DLD1 (cell line): ENCODE measurements around the gene KIAA2012.

Source experiments
- in situ Hi-C: cut with HindIII; loops from 2 replicates; pipeline ENCODE4 v1.10.0; 2017; ENCODE audit warnings: low sequenced_read_pairs

KIAA2012 gene

DNA sequence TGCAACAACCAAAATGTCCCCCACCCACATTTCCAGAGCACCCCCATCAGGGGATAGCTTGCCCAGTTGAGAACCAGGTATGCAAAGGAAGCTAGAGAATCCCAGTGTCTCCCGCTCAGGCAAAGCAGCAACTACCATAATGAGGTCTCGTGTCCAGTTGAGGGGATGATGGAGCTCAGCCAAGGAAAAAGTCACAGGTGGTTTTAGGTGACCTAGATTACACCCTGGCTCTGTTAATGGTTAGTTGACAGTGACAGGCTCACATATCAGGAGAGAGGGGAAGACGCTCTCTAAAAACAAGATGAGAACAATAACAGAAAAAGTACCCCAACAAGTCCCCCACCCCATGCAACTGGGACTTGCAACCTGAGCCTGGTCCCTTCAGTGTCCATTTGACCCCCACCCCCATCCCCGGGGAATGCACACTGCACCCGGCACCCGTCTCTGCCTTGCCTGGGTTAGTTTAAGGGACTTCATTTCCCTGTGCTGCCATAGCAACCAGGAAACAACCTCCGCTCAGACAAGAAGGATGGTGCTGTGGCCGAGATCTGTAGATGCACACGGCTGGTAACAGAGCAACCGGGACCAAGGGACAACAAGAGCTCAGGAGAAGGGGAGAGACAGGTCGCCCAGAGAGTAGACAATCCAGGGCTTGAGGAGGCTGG lies at the start of gene KIAA2012:
Gene KIAA2012, plus strand, starts transcription at position 519 of the 665 bp plus-strand sequence. CDS start 373 bp downstream, outside the sequence.
- in situ Hi-C loops: no loop called here

DNA sequence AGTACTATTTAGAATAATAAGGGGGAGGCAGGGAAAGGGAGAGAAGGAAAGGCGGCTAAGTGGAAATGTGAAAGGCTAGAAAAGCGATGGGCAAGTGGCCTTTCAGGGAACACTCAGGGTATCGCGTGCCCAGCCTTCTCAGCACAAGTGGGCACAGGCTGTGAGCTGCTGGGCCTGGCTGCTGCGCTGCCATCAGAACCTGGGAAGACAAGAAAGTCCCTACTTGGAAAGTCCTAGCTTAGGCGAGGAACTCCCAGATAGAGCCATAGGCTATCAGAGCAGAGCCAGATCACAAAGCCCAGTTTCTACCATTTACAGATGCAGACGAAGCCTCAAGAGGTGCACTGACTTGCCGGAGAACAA lies 49.2 kb upstream of the KIAA2012 start:
- in situ Hi-C loops: no loop called here

DNA sequence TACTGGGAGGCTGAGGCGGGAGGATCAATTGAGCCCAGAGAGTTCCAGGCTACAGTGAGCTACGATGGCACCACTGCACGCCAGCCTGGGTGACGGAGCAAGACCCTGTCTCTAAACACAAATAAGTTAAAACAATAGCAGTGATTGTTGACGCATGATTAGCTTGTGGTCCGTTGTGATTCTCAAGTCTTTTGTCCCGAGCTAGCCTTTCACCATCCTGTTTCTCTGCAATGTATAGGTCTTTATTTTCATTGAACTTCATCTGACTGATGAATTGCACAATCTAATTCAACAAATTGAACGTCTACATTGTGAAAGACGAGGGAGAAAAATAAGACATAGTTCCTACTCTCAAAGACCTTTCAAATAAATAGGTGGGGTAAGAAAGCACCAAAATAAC lies 48.2 kb upstream of the KIAA2012 start:
- in situ Hi-C loops: no loop called here

DNA sequence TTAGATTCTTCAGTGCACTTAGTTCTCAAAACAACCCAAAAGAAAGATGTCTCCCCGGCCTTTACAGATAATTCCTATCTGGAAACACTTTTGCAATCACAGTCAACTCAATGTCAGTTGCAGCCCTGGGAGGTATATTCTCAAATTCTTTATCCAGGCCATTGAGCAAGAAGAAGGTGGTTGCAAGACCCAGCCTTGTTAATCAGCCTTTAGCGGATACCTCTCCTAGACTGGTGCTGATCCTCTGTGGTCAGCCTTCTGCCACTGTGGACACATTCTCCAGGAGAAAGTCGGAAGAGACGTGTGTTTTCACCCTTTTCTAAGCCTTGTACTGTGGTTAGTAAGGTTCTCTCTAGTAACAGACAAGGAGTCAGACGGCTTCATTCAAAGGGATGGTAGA lies 47.2 kb upstream of the KIAA2012 start:
- in situ Hi-C loops: no loop called here

DNA sequence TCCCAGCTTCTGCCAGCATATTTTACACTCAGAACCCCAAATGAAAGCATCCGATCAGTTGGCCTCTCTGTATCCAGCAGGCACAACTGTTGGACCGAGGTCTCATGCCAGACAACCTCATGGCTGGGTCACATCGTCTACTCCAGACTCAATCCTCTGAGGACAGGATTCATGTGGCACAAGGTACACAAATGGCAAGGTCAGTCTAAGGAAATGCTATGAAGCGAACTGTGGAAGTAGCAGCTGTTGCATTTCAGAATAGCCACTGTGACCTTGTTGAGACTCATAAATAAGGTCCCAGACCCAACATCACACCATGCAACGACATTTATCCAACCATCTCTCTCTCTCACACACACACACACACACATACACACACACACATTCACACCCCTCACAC lies 46.5 kb upstream of the KIAA2012 start:
- in situ Hi-C loops: no loop called here

DNA sequence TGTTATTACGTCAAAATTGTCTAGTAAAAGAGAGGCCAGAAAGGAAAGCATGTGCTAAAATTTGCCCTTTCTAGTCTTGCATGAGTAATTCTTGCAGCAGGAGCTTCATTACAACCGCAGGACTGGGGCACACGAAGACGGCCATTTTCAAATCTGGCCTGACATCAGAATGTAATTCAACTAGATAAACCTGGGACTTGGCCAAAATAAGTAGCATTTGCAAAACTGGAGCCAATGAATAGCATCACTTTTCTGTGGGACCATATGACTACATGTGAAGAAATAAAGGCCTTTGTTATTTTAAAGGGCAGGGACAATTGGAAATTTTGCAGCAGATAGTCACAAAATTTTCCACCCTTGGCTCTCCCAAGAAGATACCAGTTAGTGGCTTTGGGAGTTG lies 42.4 kb upstream of the KIAA2012 start:
- in situ Hi-C loops: no loop called here

DNA sequence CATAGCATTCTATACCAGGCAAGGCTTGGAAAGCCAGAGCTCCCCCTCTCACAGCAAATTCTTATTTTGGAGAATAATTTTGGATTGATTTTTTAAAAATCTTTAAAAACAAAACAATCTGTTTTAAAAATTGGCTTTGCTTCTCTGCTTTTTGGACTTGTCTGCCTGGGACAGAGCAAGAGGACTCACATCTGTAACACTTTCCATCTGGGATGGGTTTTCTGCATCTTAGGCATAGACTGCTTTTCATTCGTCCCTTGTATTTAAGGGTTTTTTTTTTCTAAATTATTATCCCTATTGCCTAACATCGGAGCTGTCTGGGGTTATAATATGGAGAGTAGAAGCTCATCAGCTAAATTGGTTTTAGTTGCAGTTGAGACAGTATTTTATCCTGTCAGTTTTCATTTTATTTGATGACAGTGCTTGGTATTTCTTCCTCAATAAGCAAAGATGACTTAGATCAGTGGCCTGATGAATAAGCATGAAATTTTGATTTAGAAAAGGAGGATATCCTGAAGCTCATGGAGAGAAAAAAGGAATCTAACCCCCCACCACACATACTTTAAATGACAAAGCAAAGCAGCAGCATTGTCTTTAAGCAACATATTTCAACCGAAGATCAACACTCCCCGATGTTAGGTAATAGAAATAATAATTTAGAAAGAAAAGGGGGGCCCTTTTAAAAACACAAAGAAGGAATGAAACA lies 41.7 kb upstream of the KIAA2012 start:
- in situ Hi-C loops: no loop called here

DNA sequence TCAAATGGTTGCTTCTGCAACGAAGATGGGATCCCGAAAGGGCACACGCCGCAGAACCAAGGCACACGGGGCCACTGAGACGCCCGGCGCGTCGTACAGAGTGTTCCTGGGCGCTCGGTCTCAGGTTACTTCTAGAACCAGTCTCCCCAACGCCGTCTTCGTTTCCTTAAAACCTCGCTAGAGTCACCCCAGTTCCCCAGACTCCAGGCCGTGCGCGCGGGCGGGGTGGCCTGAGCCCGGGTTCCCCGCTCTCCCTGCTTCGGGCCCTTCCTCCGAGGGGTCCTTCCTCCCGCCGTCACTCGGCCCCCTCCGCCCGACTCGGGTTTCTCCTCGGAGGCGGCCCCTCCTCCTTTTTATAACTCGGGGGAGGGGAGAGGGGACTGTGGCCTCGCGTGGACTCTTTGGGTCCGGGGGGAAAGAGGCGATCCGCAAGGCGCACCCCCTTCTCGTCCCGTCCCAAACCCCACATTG lies 40.2 kb upstream of the KIAA2012 start:
- in situ Hi-C loops: no loop called here

DNA sequence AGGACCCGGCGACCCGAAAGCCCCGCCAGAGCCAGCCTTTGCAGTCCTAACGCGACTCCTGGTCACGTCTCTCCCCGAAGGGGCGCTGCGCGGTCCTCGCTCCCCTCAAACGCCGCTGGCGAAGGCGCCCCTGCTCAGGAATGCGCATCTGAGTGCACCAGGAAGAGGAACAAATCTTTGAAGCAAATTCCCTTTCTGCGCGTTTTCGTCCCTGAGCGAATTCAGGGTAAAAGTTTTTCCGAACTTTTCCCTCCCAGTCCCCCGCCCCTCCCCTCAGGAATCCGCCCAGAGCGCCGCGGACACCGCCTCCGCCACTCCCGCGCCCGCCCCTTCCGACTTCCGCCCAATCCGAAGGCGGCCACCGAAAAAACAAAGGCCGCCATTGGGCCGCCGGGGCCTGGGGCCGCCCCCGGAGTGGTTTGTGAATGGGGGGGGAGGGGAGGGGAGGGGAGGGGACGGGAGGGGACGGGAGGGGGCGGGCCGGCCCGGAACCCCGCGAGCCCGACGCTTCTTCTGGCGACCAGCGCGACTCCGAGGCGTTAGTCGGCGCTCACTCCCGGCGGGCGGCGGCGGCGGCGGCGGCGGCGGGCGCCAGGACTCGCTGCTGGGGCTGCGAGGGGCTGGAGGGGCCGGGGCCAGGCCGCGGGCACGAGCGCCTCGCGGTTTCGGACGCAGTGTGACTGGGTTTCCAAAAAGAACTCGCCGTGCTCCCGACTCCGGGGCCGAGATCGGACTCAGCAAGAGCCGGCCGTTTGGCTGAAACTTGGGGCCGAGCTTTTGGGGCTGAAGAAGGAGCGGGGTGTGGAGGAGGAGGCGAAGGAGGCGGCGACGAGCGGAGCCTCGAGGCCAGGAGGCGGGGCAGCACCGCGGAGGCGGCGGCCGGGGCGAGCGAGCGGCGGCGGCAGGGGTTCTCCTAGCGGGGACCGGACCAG lies 39.5 kb upstream of the KIAA2012 start, which contains the start of gene FZD7:
Gene FZD7, plus strand, starts transcription at position 539 of the 932 bp plus-strand sequence. CDS start 793 bp downstream, outside the sequence.
- in situ Hi-C loops: no loop called here

DNA sequence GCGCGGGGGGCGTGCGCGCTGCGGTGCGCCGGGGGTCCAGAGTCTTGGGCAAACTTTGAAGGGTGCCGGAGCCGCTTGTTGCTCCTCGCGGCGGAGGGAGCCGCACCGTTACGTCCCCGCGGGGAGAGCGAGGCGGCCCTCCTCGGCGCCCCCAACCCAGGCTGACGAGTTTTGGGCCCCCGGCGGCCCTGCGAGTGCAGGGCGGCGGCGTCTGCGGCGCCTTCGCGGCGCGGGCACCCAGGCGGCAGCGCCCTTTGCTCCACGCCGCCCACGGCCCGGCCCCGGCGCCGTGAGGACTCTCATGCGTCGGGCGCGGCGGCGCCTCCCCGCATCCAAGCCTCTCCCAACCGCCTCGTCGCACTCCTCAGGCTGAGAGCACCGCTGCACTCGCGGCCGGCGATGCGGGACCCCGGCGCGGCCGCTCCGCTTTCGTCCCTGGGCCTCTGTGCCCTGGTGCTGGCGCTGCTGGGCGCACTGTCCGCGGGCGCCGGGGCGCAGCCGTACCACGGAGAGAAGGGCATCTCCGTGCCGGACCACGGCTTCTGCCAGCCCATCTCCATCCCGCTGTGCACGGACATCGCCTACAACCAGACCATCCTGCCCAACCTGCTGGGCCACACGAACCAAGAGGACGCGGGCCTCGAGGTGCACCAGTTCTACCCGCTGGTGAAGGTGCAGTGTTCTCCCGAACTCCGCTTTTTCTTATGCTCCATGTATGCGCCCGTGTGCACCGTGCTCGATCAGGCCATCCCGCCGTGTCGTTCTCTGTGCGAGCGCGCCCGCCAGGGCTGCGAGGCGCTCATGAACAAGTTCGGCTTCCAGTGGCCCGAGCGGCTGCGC lies 38.6 kb upstream of the KIAA2012 start:
- in situ Hi-C loops: no loop called here

DNA sequence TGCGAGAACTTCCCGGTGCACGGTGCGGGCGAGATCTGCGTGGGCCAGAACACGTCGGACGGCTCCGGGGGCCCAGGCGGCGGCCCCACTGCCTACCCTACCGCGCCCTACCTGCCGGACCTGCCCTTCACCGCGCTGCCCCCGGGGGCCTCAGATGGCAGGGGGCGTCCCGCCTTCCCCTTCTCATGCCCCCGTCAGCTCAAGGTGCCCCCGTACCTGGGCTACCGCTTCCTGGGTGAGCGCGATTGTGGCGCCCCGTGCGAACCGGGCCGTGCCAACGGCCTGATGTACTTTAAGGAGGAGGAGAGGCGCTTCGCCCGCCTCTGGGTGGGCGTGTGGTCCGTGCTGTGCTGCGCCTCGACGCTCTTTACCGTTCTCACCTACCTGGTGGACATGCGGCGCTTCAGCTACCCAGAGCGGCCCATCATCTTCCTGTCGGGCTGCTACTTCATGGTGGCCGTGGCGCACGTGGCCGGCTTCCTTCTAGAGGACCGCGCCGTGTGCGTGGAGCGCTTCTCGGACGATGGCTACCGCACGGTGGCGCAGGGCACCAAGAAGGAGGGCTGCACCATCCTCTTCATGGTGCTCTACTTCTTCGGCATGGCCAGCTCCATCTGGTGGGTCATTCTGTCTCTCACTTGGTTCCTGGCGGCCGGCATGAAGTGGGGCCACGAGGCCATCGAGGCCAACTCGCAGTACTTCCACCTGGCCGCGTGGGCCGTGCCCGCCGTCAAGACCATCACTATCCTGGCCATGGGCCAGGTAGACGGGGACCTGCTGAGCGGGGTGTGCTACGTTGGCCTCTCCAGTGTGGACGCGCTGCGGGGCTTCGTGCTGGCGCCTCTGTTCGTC lies 37.7 kb upstream of the KIAA2012 start:
- in situ Hi-C loops: no loop called here

DNA sequence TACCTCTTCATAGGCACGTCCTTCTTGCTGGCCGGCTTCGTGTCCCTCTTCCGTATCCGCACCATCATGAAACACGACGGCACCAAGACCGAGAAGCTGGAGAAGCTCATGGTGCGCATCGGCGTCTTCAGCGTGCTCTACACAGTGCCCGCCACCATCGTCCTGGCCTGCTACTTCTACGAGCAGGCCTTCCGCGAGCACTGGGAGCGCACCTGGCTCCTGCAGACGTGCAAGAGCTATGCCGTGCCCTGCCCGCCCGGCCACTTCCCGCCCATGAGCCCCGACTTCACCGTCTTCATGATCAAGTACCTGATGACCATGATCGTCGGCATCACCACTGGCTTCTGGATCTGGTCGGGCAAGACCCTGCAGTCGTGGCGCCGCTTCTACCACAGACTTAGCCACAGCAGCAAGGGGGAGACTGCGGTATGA lies 37.1 kb upstream of the KIAA2012 start:
- in situ Hi-C loops: no loop called here

DNA sequence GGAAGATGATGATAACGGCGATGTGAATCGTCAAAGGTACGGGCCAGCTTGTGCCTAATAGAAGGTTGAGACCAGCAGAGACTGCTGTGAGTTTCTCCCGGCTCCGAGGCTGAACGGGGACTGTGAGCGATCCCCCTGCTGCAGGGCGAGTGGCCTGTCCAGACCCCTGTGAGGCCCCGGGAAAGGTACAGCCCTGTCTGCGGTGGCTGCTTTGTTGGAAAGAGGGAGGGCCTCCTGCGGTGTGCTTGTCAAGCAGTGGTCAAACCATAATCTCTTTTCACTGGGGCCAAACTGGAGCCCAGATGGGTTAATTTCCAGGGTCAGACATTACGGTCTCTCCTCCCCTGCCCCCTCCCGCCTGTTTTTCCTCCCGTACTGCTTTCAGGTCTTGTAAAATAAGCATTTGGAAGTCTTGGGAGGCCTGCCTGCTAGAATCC lies 36.4 kb upstream of the KIAA2012 start:
- in situ Hi-C loops: no loop called here

DNA sequence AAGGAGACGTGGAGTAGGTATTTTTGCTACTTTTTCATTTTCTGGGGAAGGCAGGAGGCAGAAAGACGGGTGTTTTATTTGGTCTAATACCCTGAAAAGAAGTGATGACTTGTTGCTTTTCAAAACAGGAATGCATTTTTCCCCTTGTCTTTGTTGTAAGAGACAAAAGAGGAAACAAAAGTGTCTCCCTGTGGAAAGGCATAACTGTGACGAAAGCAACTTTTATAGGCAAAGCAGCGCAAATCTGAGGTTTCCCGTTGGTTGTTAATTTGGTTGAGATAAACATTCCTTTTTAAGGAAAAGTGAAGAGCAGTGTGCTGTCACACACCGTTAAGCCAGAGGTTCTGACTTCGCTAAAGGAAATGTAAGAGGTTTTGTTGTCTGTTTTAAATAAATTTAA lies 36.0 kb upstream of the KIAA2012 start:
- in situ Hi-C loops: no loop called here

DNA sequence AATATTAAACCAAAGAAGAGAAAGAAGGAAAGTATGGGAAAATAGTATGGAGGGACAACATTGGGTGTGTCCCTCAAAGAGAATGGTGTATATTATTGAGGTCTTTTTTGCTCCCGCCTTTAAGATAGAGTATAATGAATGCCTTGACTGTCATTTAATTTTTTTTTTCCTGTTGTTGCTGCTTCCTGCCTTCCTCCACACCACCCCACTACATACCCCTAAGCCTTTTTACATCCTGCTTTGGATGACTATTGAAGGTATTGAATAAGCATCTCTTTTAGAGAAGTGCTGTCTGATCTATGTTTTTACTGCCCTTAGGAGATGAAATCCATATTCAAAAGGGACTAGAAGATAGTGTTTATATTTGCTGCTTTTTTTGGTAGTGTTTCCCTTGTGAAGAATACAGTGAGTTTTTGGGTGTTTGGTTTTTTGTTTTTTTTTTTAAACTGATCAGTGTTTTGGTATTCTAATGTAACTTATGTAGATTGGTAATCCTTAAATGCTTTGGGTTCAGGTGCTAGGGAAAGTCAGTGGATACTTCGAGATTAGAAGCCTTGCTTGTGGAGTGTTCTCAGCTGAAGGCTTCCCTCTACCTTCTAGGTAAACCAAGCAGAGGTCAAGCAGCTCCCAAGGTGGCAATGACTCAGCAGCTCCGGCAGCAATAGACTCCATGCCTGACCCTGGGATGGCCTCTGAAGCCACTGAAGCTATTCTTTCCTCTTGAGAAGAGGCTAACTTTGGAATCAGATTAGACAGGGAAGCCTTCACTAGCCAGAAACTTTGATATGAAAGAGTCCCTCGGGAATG lies 34.4 kb upstream of the KIAA2012 start:
- in situ Hi-C loops: no loop called here

DNA sequence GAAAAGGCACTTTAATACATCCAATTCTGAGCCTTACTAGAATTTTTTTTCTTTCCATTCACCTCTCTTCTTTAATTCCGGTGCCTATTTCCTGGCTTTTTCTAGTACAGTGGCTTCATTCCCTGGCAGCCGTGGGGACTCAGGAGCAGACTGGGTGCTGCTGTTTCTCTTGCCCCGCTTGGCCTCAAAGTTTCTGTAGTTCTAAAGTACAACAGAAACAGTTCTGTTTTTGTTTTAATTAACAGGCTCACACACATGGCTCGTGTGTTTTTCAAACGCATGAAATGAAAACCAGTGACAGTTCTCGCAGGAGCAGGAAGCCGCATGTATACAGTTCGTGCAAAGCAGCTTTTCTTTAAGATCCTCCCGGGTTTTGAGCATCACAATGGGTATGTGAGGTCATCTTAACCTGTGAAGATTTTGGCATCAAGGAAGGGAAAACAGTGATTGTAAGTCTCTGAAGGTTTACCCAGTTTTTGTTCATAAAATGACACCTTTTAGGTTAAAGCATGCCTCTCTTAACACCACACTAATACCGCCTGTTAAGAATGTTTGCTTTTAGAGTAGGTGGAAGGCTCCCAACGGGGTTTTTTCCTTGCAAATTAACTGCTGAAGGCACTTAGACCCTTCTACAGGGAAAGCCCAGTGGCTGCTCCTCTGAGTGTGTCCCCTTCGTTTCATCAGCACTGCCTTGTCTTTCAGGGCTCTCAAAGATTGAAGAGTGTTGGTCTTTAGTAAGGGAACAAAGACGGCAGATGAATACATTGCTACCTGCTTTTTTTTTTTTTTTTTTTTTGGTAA lies 33.6 kb upstream of the KIAA2012 start:
- in situ Hi-C loops: no loop called here

DNA sequence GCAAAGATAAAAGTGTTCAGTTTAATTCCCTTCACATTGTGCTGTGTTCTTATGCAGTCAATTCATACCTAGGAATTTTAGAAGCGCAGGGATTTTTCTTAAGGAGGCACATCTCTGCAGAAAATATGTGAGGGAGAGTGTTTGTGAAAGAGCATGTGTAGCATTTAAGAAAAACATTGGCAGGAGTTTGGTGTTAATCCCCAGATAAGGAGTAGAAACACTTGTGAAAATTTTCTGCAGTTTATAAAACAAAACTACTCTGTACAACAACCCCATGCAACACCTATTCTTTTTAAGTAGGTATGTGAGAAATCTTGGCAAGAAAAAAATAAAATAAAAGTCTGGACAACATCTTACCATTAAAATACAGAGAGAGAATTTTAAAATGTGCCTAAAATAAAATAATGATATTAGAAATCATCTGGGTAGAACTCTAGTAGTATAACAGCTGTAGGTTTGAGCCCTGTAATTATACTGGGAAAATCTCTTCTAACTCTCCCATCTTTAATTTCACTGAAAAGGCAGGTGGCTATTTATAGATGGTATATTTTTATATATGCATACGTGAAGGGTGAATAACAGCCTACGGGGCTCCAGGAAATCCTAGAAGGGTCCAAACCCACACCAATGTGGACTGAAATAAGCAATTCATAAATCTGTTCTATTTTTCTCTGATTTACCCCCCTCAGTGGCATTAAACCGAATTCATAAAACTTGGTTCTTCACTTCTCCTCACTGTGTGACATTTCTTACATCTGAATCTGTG lies 32.8 kb upstream of the KIAA2012 start:
- in situ Hi-C loops: no loop called here
